ENCODE measurements around the gene IFT20.

The IFT20 gene, protein sequence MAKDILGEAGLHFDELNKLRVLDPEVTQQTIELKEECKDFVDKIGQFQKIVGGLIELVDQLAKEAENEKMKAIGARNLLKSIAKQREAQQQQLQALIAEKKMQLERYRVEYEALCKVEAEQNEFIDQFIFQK

DNA sequence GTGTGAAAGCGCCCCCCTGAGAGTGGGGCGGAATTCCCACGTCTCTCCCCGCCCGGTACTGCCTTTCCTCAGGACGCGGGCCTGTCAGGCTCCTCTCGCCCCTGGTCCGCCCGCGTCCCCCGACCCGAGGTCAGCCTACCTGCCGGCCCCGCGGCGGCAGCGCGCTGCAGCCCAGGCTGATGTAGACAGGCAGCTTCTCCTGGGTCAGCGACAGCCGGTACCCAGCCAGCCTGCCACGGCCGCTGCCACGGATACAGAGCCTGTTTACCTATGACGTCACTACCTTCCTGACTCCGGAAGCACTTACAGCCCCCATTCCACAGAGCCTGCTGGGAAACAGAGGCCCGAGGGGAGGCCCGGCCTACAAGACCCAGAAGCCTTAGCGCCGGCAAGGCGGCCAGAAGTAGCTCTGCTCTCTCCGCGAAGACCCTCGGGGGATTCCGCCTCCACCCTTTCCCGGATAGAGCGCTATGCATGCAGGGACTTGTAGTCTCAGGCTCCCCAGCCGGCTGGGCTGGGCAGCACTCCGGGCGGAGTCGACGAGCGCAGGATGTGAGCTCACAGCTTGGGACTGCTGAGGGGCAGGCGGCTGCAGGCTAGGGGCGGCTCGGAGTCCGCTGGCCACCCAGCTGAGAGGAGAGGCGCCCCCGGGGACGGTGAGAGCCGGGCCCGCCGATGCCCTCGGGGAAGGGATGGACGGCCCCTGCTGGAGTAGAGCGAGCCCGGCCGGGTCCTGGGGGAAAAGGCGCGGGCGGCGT lies at the start of gene IFT20, which contains the start of gene TNFAIP1:
Gene IFT20 (minus strand): TSS at position 272 of the 758 bp plus-strand sequence. CDS start 3,487 bp downstream, outside the sequence.
Gene TNFAIP1 (plus strand): TSS at position 561 of the 758 bp plus-strand sequence. CDS start 3,761 bp downstream, outside the sequence.
- DNase-seq: peak; percentile 99

DNA sequence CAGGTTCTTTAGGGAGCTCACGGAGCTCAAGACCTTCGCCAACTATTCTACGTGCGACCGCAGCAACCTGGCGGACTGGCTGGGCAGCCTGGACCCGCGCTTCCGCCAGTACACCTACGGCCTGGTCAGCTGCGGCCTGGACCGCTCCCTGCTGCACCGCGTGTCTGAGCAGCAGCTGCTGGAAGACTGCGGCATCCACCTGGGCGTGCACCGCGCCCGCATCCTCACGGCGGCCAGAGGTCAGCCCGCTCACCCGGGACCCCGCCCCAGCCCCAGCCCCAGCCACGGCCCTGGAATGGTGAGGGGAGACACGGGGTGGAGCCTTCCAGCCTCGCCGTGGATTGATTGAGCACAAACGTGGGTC lies 49.7 kb upstream of the IFT20 start:
- DNase-seq: no peak

DNA sequence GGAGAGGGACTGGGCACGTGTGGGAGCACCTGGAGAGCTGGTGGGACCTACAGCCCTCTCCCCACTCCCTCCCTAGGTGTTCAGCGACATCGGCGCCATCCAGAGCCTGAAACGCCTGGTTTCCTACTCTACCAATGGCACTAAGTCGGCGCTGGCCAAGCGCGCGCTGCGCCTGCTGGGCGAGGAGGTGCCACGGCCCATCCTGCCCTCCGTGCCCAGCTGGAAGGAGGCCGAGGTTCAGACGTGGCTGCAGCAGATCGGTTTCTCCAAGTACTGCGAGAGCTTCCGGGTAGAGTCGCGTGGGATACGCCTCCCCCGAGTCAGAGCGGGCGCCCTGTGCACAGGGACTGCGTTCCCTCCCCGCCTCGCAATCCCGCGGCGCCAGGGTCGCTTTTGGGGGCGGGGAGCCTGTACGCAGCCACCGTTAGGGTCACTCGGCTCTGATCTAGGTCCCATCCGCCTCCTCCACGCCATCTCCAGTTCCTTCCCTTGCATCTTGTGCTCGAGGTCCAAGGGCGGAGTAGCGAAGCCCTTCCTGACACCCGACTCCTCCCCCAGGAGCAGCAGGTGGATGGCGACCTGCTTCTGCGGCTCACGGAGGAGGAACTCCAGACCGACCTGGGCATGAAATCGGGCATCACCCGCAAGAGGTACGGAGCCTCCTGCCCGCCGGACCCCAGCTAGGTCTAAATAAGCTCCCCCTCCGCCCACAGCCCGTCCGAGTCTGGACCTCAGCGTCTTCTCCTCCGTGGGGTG lies 49.2 kb upstream of the IFT20 start:
- DNase-seq: no peak

DNA sequence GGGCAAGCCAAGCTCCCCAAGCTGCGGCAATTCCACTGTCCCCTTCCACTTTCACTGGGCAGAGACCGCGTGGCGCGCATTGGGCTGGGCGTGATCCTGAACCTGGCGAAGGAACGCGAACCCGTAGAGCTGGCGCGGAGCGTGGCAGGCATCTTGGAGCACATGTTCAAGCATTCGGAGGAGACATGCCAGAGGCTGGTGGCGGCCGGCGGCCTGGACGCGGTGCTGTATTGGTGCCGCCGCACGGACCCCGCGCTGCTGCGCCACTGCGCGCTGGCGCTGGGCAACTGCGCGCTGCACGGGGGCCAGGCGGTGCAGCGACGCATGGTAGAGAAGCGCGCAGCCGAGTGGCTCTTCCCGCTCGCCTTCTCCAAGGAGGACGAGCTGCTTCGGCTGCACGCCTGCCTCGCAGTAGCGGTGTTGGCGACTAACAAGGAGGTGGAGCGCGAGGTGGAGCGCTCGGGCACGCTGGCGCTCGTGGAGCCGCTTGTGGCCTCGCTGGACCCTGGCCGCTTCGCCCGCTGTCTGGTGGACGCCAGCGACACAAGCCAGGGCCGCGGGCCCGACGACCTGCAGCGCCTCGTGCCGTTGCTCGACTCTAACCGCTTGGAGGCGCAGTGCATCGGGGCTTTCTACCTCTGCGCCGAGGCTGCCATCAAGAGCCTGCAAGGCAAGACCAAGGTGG lies 46.0 kb upstream of the IFT20 start:
- DNase-seq: no peak

DNA sequence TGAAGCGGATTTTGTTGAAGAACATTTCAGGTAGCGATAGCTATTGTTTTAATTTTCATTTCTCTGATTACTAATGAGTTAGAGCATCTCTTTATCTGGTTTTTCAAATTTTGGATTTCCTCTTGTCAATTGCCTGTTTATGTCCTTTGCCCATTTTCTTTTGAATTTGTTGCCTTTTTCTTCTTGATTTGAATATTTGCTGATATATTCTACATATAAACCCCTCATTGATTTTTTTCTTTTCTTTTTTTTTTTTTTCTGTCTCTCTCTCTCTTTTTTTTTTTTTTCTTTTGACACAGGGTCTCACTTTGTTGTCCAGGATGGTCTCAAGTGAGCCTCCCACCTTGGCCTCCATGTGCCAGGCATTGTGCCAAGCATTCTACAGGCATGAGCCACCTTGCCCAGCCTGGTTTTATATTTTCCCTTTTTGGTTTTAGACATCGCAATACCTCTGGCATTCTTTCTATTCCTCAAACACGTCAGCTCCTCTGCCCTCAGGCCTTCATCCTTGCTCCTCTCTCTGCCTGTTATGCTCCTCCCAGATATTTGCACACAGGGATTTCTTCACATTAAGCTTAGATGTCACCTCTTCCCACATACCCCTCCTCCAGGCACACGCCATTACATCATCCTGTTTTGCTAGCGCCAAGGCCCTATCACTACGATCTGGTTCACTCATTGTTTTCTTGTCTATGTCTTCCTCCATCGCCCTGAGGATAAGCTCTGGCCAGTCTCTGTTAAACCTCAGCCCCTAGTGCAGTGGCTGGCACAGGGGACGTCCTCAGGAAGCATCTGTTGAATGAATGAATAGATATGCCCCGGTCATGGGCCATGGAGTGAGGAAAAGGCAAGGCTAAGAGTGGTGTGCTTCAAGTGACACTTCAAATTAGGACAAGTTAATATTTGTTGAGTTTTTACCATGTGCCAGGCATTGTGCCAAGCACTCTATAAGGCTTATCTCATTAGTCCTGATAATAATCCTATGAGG lies 44.8 kb upstream of the IFT20 start:
- no peak for DNase-seq

DNA sequence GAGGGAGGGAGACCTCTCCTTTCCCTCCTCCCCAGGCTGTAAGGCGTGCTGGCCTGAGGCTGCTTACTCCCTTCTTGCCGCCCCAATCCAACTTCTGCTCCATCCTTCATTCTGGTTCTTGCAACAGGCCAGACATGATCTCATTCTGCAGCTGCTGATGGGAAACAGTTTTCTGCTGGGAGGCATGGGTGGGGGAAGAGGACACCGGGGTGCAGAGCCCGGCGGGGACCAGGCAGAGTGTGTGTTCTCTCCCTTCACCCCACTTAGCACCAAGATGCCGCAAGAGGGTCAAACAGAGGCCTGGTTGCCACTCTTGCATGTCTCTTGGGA lies 37.6 kb upstream of the IFT20 start:
- no peak for DNase-seq

DNA sequence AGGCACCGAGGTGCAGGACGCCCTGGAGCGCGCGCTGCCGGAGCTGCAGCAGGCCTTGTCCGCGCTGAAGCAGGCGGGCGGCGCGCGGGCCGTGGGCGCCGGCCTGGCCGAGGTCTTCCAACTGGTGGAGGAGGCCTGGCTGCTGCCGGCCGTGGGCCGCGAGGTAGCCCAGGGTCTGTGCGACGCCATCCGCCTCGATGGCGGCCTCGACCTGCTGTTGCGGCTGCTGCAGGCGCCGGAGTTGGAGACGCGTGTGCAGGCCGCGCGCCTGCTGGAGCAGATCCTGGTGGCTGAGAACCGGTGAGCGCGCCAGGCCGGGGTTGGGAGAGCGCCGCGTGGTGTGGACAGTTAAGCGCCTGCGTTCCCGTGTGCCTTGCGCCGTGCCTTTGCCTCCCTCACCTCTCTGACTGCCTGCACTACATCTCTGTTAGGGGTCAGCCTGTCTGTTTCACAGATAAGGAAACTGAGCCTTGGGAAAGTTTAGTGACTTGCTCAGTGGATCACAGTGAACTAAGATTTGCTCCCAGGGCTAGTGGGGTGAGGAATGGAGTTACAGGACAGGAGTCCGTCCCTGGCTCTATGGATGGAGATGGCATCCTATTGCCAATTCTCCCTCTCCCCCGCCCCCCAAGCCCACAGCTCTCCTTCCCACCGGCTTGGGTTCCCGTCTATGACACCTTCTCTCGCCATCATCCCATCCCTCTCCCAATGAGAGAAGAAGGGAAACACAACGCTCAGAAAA lies 37.1 kb upstream of the IFT20 start:
- no peak for DNase-seq

DNA sequence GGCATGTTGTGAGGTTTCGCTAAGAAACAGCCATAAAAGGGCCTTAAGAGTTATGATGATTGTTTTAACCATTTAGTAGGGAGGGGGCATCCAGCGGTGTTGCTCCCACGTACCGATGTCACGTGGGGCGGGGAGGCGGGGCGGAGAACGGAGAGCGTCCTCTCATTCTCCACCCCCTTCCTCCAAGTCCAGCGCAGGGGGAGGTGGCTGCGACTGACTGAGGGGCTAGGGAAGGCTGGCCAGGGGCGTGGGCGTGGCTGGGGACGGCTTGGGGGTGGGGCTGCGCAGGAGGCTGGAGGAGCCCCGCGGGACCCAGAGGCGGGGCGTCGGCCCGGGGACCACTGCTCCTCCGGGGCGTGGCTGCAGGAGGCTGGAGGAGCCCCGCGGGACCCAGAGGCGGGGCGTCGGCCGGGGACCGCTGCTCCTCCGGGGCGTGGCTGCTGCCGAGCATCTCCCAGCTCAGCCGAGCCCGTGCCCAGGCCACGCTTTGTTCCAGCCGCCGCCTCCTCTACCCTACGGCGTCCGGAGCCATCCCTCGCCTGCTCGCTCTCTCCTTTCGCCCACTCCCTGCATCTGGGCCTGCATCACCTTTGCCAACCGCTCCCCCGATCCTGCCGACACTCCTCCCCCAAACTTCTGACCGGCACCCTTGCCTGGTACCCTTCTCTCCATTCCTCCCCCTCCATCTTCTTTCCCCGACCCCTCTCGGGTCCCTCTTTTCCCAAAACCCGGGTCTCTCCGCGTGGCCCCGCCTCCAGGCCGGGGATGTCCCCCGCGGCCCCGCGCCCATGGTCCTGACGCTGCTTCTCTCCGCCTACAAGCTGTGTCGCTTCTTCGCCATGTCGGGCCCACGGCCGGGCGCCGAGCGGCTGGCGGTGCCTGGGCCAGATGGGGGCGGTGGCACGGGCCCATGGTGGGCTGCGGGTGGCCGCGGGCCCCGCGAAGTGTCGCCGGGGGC lies 36.3 kb upstream of the IFT20 start, which contains the start of gene SARM1:
Gene SARM1 (plus strand): TSS at position 450 of the 958 bp plus-strand sequence. CDS start 339 bp downstream, at position 789.
- DNase-seq: no peak

DNA sequence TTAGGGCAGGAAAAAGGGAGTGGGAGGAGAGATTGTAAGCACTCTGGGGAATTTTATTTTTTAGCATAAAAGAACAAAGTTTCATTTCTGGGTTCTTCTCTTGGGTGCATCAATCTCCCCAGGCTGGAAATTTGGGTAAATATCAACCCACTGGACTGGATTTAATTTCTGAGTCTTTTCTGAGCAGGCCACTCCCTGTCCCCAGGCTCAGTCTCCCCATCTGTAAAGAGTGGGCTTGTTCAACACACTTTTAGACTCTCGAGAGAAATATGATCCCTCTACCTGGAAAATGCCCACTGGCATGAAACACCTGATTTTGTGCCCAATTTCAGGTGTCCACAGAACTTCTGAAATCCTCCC lies 35.5 kb upstream of the IFT20 start:
- DNase-seq: no peak

DNA sequence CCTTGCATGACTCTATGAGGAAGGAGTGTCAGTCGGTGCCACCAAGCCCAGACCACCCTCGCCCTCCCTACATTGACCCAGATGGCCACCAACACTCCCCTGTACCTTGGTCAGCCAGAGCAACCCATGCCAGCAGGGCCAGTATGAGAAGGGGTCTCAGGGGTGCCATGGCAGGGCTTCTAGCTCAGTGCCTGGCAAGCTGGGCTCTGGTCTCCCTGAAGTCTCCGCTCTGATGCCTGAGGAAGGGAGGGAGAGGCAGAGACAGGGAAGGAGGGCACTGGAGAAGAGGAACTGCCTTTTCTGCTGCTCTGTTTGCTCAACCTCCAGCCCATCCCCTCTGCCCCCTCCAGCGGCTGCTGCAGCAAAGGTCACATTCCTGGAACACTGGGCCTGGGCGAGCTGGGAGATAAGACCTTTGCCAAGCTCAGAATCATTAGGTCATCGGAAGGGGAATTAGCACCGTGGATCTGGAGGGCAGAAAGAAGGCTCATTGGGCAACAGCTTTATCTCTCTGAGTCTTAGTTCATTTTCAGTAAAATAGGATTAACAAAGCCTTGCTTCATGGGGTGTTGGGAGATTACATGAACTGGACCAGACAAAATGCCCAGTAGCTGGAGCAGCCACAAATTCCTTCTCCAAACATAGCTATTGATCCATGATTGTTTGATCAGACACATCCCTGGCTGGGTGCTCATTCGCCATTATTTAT lies 34.9 kb upstream of the IFT20 start, which contains the start of gene VTN:
Gene VTN (minus strand): TSS at position 273 of the 709 bp plus-strand sequence. CDS start 104 bp downstream, at position 169.
- DNase-seq: no peak

DNA sequence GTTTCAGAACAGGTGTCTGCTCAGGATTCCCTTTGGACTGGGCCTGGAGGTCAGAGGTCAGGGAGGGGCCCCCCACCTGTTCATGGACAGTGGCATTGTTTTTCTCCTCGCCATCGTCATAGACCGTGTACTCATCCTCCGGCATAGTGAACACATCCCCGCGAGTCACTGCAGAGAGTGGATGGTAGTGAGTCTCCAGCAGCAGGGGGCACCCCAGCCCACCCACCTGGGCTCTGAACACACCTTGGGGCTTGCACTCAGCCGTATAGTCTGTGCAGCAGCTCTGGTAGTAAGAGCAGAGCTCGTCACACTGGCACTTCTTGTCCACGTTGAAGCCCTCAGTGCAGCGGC lies 34.4 kb upstream of the IFT20 start:
- DNase-seq: no peak

DNA sequence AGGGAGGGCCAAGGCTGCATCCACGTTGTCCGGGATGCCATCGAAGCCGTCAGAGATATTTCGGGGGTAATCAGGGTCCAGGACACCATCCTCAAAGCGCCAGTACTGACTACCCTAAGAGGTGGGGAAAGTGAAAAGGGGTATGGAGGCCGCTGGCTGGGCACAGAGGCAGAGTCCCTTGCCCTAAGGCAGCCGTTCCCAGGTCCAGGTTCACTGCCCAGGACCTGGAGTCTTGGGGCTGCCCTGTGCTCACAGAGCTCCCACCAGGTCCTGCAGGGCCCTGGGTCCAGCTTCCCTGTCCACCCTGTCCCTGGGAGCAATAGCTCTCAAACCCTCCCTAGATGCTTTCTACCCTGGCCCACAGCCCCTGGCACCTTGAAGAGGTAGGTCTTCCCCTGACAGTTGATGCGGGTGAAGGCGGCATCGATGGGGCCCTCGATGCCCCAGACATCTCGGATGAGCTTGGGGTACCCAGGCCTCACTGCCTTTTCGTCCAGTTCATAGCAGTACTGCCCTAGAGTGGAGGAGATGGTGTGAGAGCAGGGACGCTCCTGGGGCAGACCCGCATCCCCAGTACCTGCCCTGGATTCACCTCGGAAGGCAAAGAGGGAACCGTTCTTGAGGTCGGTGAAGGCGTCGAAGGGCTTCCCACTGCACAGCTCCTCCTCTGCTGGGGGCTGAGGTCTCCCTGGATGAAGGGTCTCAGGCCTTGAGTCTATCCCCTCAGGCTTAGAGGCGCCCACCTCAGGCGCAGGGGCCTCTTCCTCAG lies 33.8 kb upstream of the IFT20 start:
- no peak for DNase-seq

DNA sequence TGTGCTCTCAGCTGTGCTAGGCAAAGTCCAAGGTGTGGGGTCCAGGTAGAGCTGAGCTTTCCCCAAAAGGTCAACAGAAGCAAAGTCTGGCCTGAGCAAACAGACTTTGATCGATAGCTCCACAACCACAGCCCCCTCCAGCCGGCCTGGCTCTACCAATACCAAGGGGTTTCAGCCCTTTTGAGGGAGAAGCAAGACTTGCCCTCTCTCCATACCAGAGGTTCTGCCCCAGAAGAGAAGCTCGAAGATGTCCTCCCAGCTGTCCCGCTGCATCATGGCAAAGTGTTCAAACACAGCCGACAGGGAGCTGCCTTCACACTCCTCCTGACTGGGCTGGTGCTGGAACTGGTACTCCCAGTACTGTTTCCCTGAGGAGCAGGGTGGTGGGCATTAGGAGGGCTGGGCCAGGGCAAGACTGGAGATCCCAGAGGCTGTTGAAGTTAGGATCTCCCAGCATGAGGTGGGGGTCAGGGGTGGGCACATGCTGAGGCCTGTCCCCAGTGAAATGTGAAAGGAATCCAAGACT lies 33.1 kb upstream of the IFT20 start:
- no peak for DNase-seq

DNA sequence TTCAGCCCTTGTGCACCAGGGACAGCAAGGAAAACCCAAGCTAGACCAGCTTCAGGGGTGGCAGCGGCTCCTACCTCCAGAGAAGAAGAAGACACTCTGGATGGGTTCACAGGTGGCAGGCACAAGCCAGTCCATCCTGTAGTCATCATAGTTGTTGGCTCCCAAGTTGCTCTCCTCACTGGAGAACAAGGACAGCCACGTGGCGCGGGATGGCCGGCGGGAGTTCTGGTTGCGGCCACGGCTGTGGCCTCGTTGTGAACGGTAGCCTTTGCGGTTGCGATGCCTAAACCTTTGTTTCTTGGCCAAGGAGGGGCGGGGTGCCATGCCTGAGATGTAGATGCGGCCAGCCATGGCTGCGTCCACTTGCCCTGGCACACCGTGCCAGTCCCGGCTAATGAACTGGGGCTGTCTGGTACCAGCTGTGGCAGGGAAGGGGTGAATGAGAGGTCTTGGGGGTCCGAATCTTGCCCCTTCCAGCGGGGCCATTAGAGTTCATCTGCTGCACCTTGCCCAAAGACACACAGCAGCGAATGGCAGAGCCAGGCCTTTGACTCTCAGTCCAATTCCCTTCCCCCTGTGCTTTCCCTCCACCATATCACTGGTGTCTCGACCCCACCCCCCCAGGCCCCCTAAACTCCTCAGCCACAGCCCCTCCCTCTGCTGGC lies 32.5 kb upstream of the IFT20 start:
- no peak for DNase-seq

DNA sequence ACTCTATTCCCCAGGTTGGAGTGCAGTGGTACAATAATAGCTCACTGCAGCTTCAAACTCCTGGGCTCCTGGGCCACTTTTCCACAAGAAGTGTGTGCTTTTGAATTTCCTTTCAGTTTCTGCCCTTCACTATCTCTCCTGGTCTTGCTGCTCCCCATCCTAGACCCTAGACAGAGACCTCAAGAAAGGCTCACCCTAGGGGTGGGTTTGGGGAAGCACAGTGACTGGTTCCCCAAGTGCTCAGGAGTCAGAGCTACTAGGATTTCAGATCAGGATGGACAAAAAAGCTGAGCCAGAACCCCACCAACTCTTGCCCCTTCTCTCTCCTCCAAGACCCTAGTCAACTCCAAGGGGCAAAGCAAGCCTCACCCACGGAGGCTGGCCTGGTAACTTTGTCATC lies 31.3 kb upstream of the IFT20 start:
- no peak for DNase-seq

DNA sequence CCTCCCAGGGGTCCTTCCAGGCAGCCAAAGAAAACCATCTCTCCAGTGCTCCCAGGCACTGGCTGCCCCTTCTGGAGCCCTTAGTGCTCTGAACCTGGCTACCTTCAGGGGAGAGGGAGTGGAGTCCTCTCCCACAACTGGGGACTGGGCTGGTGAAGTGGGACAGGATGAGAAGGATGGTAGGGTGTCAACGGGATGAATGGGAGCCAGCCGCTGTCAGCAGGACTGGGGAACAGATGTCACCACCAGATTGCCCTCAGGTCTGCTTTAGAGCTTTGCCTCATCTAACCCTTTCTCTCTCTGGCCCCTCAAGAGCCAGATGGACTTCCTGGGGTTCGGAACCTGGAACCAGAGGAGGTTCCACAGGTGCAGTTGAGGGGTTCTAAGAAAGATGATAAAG lies 30.2 kb upstream of the IFT20 start:
- no peak for DNase-seq

DNA sequence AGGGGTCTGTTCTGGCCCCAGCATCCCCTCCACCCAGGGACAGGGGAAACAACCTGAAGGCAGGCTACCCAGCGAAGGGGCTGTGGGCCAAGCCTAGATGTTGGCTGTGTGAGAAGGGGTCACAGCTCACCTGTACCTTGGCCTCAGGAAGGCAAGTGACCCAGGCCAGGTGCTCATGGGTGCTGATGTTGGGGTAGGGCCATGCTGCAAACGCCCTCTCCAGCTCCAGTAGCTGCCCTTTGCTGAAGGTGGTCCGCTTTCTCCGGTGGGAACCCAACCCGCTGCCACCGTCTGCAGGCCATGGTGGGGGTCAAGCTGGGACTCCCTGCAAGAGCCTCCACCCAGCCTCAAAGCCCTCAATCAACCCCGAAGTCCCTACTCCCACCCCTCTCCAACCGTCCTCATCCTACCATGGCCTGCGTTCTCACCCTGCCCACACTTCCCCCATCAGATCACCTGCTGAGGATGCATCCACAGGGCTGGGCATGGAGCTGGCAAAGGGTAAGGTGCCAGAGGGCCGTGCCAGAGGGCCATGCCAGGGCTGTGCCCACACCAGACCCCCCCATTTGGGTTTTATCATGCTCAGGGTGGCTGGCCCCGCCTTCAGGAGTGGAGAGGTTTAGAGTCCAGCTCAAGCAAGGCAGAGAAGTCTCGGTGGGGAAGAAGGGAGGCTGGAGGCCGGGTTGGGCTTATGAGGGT lies 29.5 kb upstream of the IFT20 start, which contains the start of gene SEBOX:
Gene SEBOX (minus strand): TSS at position 535 of the 699 bp plus-strand sequence. CDS start 48 bp downstream, at position 487.
- DNase-seq: no peak

Measured in SIG-M5 (cell line).